GM18520 (cell line): ENCODE data around the gene INPP1.

ENCODE experiments used
- ATAC-seq: cut with Tn5 transposase; IDR thresholded peaks from one replicate; pipeline ENCODE4 v1.9.1; 2021; ENCODE audit not compliant: unreplicated experiment

The INPP1 gene

GRCh38 chr2:190360965-190361364 lies 17.6 kb downstream of the INPP1 start:
- ATAC-seq = no peak

DNA sequence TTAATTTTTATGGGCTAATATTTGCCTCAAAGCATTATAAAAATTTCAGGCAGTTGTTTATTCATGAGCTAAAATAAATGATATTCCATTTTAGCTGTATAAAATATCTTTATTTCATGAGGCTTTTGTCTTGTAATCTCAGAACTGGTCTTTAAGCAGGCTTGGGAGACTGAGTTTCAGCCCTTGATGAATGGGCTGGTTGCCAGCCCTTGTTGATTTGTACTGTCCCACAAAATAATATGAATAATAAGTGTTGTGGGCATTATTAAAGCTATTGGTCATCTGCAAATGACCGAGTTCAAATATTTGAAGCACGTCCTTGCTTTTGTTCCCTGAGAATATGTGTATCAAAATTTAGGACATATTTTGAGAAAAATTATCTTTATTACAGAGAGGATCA lies 18.2 kb downstream of the INPP1 start:
- ATAC-seq = no peak

DNA sequence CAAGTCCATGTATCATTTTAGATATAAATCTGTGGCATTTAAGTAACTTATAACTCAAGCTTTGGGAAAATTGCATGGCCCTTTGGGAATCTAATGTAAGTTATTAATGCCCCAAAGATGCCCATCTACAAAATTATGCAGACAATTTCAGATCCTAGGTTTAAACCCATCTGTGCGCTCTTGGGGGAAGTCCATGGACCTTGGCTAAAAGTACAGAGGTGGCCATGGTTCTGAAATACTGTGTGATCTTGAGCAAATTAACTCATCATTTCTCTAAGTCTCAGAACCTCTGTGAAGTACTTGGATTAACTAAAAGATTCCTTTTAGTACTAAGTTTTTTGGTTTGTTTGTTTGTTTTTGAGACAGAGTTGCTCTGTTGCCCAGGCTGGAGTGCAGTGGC lies 19.5 kb downstream of the INPP1 start:
- no peak for ATAC-seq

DNA sequence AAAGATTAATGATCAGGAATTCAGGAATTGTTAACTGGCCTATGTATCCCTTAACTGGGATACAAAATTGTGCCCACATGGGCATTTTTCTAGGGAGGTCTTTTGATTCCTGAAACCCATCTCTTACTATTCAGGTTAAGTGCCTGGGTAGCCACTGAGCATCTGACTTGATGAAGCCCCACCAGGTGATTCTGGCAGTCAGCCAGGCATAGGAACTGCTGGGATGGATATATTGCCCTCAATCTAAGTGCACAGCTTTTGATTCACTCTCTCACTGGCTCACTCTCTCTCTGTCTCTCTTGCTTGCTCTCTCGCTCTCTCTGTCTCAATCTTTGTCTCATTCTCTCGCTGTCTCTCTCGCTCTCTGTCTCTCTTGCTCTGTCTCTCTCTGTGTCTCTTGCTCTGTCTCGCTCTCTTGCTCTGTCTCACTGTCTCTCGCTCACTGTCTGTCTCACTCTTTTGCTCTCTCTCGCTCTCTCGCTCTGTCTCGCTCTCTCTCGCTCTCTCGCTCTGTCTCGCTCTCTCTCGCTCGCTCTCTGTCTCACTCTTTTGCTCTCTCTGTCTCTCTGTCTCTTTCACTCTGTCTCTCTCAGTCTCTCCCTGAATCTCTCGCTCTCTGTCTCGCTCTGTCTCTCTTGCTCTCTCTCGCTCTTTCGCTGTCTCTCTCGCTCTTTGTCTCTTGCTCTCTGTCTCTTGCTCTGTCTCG lies 22.3 kb downstream of the INPP1 start:
- no peak for ATAC-seq

DNA sequence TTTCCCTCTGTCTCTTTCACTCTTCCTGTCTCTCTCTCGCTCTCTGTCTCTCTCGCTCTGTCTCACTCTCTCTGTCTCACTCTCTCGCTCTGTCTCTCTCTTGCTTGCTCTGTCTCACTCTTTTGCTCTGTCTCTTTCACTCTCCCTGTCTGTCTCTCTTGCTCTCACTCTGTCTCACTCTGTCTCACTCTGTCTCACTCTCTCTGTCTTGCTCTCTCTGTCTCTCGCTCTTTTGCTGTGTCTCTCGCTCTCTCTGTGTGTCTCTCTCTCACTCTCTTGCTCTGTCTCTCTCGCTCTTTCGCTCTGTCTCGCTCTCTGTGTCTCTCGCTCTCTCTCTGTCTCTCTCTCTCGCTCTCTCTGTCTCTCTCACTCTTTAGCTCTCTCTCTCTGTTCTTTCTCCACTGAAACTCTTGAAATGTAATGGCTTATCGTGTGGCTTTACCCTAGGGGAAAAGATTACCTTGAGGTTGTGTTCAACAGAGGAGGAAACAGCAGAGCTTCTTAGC lies 22.9 kb downstream of the INPP1 start:
- ATAC-seq = no peak

- ATAC-seq = no peak
Observed at GRCh38 chr2:190367091-190367490, 23.7 kb downstream of the INPP1 start.

- ATAC-seq = no peak
Observed at GRCh38 chr2:190369635-190370034, 26.2 kb downstream of the INPP1 start.

DNA sequence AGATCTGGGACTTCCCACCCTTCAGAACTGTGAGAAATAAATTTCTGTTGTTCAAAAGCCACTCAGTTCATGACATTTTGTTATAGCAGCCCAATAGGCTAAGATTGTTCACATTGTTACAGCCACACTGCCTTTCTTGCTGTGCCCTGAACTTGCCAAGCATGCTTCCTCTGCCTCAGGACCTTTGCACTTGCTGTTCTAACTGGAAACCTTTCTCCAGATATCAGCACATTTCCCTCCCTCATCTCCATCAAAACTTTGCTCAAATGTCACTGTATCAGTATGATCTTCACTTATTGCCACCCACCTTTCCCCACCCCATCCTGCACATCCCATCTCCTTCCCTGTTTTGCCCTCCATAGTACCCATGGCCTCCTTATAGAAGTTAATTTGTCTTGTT lies 32.7 kb downstream of the INPP1 start:
- no peak for ATAC-seq

DNA sequence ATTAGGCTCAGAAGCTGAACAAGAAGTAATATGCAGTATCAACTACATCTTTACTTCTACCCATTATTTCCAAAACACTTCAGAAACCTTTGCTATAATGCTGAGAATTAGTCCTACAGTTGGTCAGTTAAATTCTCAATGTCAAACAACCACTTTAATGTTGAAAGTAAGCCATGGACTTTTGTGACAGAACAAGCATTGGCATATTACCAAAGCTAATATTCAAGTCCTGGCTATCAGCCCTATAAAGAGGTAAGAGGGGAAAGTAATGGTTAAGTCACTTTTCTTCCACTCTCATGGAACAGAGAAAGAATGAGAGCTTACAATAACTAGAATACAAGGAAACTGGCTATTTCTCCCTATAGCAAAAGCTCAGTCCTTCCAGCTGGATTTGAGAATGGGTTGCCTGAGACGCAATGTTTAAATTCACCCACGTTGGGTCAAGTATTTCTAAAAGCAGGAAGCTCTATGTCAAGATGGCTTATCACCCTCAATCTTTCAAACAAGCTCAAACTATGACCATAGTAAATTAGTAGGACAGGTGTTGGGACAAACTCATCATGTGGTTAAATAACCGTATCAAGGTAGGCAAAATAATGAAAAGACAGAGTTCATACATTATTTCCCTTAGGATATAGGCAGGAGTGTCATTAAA lies 33.3 kb downstream of the INPP1 start:
- ATAC-seq = no peak

GRCh38 chr2:190378880-190379237 lies 35.5 kb downstream of the INPP1 start:
- no peak for ATAC-seq

DNA sequence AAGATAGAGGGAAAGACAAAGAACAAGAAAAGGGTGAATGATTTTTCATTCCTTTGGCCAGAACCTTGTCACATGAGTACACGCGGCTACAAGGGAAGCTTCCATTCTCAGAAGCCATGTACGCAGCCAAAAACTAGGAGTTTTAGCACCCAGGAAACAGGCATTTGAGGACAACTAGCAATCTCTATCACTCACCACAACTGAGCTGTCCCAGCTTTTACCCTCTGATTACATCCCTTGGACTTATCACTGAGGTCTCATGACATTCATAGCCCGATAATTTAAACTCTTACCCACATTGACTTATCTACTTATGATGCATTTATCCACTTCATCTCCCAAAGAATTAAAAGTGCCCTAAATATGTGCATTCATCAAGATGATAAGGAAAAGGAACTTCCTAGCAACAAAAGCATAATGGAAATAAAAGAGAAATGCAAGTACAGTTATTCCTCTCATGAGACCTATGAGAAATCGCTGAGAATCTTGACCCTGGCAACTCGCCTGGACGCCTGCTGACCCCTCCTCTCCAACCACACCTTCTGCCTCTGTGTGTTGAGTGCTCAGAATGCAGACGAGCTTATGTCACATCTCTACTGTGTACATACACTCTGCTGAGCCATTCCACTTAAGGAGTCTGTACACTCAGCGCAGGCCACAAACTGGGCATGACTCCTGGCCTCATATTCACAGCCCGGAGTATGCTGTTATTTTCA lies 36.0 kb downstream of the INPP1 start:
- no peak for ATAC-seq

DNA sequence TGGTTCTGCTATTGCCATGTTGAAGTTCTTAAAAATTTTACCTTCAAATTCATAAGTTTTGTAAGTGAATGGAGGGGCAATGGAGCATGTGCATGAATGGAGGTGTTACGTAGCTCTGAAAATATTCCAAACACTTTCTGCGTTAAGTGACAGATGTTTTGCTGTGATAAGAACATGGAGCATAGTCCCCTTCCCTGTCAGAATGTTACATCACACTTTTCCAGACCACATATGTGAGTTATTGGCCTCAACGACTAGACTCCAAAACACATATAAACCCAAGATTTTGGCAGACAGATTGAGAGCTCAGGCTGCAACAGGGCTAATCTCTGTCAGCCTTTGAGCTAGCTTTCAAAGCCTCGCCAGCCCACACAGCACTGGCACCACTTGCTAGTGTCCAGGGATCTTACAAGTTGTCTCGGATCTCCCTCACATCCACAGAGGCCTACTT lies 37.6 kb downstream of the INPP1 start:
- no peak for ATAC-seq

- ATAC-seq = peak; percentile 76
Observed at GRCh38 chr2:190382851-190383250, 39.5 kb downstream of the INPP1 start.

DNA sequence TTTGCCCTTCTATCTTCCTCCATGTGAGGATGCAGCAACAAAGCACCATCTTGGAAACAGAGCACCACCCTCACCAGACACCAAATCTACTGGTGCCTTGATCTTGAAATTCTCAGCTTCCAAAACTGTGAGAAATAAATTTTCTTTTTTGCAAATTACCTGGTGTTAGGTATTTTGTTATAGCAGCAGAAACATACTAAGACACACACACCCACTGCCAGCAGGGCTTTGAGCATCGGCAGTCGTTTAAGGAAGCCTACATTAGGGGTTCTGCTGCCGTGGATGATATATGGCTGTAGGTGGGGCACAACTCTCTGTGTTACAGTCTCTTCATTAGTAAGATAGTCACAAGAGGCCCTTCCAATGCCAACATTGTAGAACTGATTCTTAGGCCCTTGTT lies 44.0 kb downstream of the INPP1 start:
- no peak for ATAC-seq

DNA sequence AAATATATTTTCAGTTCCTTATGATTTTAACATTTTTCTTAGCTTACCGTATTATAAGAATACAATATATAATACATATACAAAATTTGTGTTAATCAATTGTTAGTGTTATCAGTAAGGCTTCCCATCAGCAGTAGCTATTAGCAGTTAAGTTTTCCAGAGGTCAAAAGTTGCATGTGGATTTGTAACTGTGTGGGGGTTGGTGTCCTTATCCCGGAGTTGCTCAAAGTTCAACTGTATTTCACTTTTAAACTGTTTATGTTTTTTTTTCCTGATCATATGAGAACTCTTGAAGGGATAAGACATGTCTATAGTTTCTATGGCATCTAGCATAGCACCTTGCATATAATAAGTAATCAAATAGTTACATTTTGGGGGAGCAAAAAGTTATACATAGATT lies 52.9 kb downstream of the INPP1 start:
- ATAC-seq = no peak

DNA sequence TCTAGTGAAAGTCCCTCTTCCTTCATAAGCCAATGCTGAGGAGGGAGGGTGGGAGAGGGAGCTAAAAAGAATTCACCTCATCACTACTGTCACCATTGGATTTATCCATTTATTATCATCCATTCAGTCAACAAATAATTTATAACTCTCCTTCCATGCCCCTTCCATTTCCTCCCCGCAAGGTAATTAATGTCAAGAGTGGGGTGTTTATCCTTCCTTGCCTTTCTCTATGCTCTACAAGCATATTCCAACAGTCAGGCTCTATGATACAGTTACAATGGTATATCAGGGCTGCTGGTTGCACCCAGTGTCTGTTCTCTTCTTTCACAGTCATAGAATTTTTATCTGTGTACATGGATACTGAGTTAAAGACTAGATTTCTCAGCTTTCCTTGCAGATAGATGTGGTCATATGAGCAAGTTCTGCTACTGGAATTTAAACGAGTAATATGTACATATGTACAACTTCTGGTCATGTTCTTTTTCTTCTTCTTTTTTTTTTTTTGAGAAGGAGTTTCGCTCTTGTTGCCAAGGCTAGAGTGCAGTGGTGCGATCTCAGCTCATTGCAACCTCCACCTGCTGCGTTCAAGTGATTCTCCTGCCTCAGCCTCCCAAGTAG lies 59.7 kb downstream of the INPP1 start:
- no peak for ATAC-seq

GRCh38 chr2:190404487-190404886 lies 61.1 kb downstream of the INPP1 start:
- ATAC-seq = no peak

GRCh38 chr2:190405070-190405469 lies 61.7 kb downstream of the INPP1 start:
- ATAC-seq = no peak

- ATAC-seq = no peak
Observed at GRCh38 chr2:190405995-190406394, 62.6 kb downstream of the INPP1 start.

GRCh38 chr2:190406805-190407204 lies 63.4 kb downstream of the INPP1 start:
- no peak for ATAC-seq

DNA sequence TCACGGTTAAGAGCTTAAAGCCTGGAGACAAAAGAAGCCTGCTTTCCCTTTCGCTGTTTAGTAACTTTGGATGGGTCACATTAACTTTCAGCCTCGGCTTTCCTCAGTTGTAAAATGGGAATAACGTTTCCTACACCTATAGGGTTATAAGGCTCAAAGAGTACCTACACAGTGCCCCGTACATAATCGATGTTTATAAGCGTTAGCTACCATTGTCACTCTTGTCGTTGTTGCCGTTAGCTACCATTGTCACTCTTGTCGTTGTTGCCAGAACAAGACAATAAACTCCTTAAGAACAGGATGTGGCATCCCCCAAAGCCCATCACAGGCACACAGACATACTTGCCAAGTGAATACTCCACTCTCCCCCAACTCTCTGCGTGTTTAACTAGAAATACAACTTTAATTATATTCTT lies 63.9 kb downstream of the INPP1 start:
- ATAC-seq = no peak
